Measurements from ENCODE around the gene SHC3. TPM values are rescaled to one million over a fixed set of nuclear protein-coding genes. Genes with fewer than 3 reads are reported as not detected.

The SHC3 gene
- total RNA-seq, 1 experiment from 2014 or later = 1.8 TPM

- no peak overlapping the region for H2BK15ac ChIP-seq (ENCODE audit: low read depth, low read length)
- H2AK5ac ChIP-seq (ENCODE audit: insufficient read length, low read length) = no peak overlapping the region
- H3T11ph ChIP-seq (ENCODE audit: low read length) = no peak overlapping the region
- no peak overlapping the region for H3K9ac ChIP-seq (ENCODE audit: extremely low read depth, insufficient read length, low read length)
- no peak overlapping the region for H2BK120ac ChIP-seq (ENCODE audit: low read depth, low read length, poor library complexity, severe bottlenecking)
- H3K4me1 ChIP-seq (ENCODE audit: insufficient read depth, low read length) = no peaks in the 10 kb centered on the region
- no peak for TF ChIP-seq CTCF (conservative IDR thresholded peaks at IDR 0.05)
- no peak overlapping the region for H3K4me2 ChIP-seq (ENCODE audit: insufficient read depth, insufficient read length, low read length)
- no peak overlapping the region for H2BK20ac ChIP-seq (ENCODE audit: low read depth, low read length, poor library complexity, severe bottlenecking)
- no peak for DNase-seq
- no peak overlapping the region for H4K5ac ChIP-seq (ENCODE audit: insufficient read length, low read depth, low read length)
- no peak overlapping the region for H2BK12ac ChIP-seq (ENCODE audit: insufficient read length, low read depth, low read length)
- no peak overlapping the region for H3K27ac ChIP-seq (ENCODE audit: insufficient read length, low read depth, low read length)
- H3K18ac ChIP-seq (ENCODE audit: insufficient read length, low read depth, low read length) = peak overlapping the region; percentile 38
- H3K4ac ChIP-seq (ENCODE audit: low read depth, low read length) = no peak overlapping the region
- H4K20me1 ChIP-seq (ENCODE audit: control insufficient read depth, insufficient read depth, insufficient read length) = no peaks in the 10 kb centered on the region
- H3K14ac ChIP-seq (ENCODE audit: insufficient read depth, low read length) = no peak overlapping the region
- Mint-ChIP-seq H3K27ac (no peak overlapping the region), H3K4me1 (peaks cover 10 to 17% of the 10 kb centered on the region in 2 experiments), H3K36me3 (ENCODE audit: insufficient read depth in 1 of 3, low read depth in 3 of 3) (no peaks in the 10 kb centered on the region; a peak in 1 of 7 replicates), H3K27me3 (ENCODE audit: low read depth) (no peaks in the 10 kb centered on the region), H3K9me3 (no peaks in the 10 kb centered on the region), H3K4me3 (no peak overlapping the region)
- no peak overlapping the region for H2BK5ac ChIP-seq (ENCODE audit: insufficient read length, low read length)
- peaks cover 8% of the 10 kb centered on the region for H3K9me3 ChIP-seq (ENCODE audit: control insufficient read depth, low read depth, low read length)
- no peaks in the 10 kb centered on the region for H3K79me1 ChIP-seq (ENCODE audit: insufficient read depth, low read depth, low read length, poor library complexity, severe bottlenecking)
- H3K23ac ChIP-seq (ENCODE audit: insufficient read length, low read depth, low read length) = no peak overlapping the region
- H3K79me2 ChIP-seq (ENCODE audit: insufficient read depth, low read length) = no peaks in the 10 kb centered on the region
- no peak overlapping the region for H2AFZ ChIP-seq (ENCODE audit: low read length)
- no peak overlapping the region for H4K91ac ChIP-seq (ENCODE audit: insufficient read length, low read depth, low read length)
- H3K56ac ChIP-seq (ENCODE audit: insufficient read length, low read depth, low read length) = no peak overlapping the region
- no peaks in the 10 kb centered on the region for H3K27me3 ChIP-seq (ENCODE audit: insufficient read depth, low read length)
- no peaks in the 10 kb centered on the region for H3K23me2 ChIP-seq (ENCODE audit: insufficient read length, low read depth, low read length, poor library complexity, severe bottlenecking)
- H4K8ac ChIP-seq (replicated peaks; ENCODE audit: insufficient read length, low read depth, low read length) = no peak overlapping the region
Measured at GRCh38 chr9:89109666-89110065, 69.0 kb downstream of the SHC3 start.

All from H9 (cell line).